Thyroid gland (tissue), 4 donors: ENCODE measurements around the gene NOM1. TPM values are rescaled to one million over a fixed set of nuclear protein-coding genes. Genes with fewer than 3 reads are reported as not detected.

Experiments
- DNase-seq, 2 donors: peaks; one replicate each; pipeline ENCODE4 v3.0.0-alpha.2; 2019
- H3K27ac ChIP-seq, 3 donors: fragments of 200-600 bp; sonication (generic); 1 replicate in 2 of 3; 2 replicates in 1 of 3; pipeline ENCODE4 v1.5.1; 2016 to 2019; ENCODE audit warnings: mild to moderate bottlenecking in 1 of 3, moderate library complexity in 1 of 3
- H3K27me3 ChIP-seq: fragments of 200-600 bp; sonication (generic); one replicate; pipeline ENCODE4 v1.5.1; 2019
- H3K36me3 ChIP-seq, 2 donors: fragments of 200-600 bp; sonication (generic); one replicate each; pipeline ENCODE4 v1.5.1; 2016 to 2019
- H3K4me1 ChIP-seq, 2 donors: fragments of 200-600 bp; sonication (generic); one replicate each; pipeline ENCODE4 v1.5.1; 2017 to 2019
- H3K4me3 ChIP-seq, 3 donors: fragments of 200-600 bp; sonication (generic); replicated peaks in 1 of 3; 1 replicate in 2 of 3; 2 replicates in 1 of 3; pipeline ENCODE4 v1.5.1; 2016; ENCODE audit warnings: mild to moderate bottlenecking in 1 of 3
- H3K9me3 ChIP-seq: fragments of 200-600 bp; sonication (generic); one replicate; pipeline ENCODE4 v1.5.1; 2017
- CTCF ChIP-seq, 6 experiments: fragments of 200-600 bp in 3 of 6; fragments of 450-650 bp in 3 of 6; sonication (generic) in 3 of 6; IDR thresholded peaks; one replicate each; pipeline ENCODE4 v1.5.1; 2016 to 2019; ENCODE audit warnings: antibody characterized with exemption in 6 of 6, mild to moderate bottlenecking in 2 of 6, inconsistent platforms in 1 of 6, moderate library complexity in 1 of 6
- POLR2A ChIP-seq, 2 donors: fragments of 450-650 bp; IDR thresholded peaks; one replicate each; pipeline ENCODE4 v1.6.1; 2017; ENCODE audit warnings: antibody characterized with exemption in 2 of 2, mild to moderate bottlenecking in 2 of 2, moderate library complexity in 1 of 2
- WGBS, 2 donors: methylation state at CpG; one replicate each; pipeline ENCODE4 v1.1.5; 2017; 5-methylcytosine and 5-hydroxymethylcytosine counted together
- intact Hi-C: fragments of 100-400 bp; cut with DNase I; formaldehyde crosslinking; loops from one replicate; pipeline ENCODE4 v1.15.1; 2023
- total RNA-seq, 4 donors: library from RNA; depleted of rRNA; stranded (reverse); fragments of >200 nt; gene quantifications; one replicate each; pipeline ENCODE4 v1.2.3, GENCODE V29; 2016

The NOM1 gene
- total RNA-seq, 4 donors from 2014 or later = 11.2 to 25.7 (median 16.8) TPM

GRCh38 chr7:156954941-156955340, 5.4 kb downstream of the NOM1 start:
- Histone ChIP-seq H3K36me3 (peaks cover 29 to 42% of the 10 kb centered on the region in 2 donors), H3K27me3 (no peaks in the 10 kb centered on the region)
- WGBS, 2 donors = 94 to 95% methylated on average over 2 of the region's 2 CpGs

GRCh38 chr7:156956727-156957126, 7.2 kb downstream of the NOM1 start:
- H3K9me3 ChIP-seq = no peaks in the 10 kb centered on the region
- no peak for DNase-seq
- no peaks in the 10 kb centered on the region for H3K27me3 ChIP-seq
- peaks cover 40 to 55% of the 10 kb centered on the region in 2 donors for H3K36me3 ChIP-seq
- H3K27ac ChIP-seq = no peak overlapping the region
- peaks cover 0 to 3% of the 10 kb centered on the region in 2 donors for H3K4me1 ChIP-seq
- no peak overlapping the region for H3K4me3 ChIP-seq
- intact Hi-C loops = no loop called here
- 88 to 98% methylated on average over 2 of the region's 2 CpGs for WGBS, 2 donors
- TF ChIP-seq CTCF (IDR thresholded peaks at IDR 0.05) (no peak), POLR2A (IDR thresholded peaks at IDR 0.05) (no peak)

More at GRCh38 chr7:156954941-156955340, 5.4 kb downstream of the NOM1 start:
- H3K9me3 ChIP-seq = no peaks in the 10 kb centered on the region
- intact Hi-C loops = no loop called here
- H3K4me1 ChIP-seq = peaks cover 16 to 20% of the 10 kb centered on the region in 2 donors
- H3K4me3 ChIP-seq = no peak overlapping the region
- DNase-seq = no peak
- no peak overlapping the region for H3K27ac ChIP-seq
- TF ChIP-seq POLR2A (IDR thresholded peaks at IDR 0.05) = no peak
- TF ChIP-seq CTCF (IDR thresholded peaks at IDR 0.05) = no peak

GRCh38 chr7:156962145-156962544, 12.6 kb downstream of the NOM1 start:
- WGBS, 2 donors = 96% methylated on average over 18 of the region's 18 CpGs
- DNase-seq = no peak
- intact Hi-C loops = no loop called here
- TF ChIP-seq CTCF (IDR thresholded peaks at IDR 0.05) (no peak), POLR2A (IDR thresholded peaks at IDR 0.05) (no peak)
- Histone ChIP-seq H3K9me3 (no peaks in the 10 kb centered on the region), H3K27ac (no peak overlapping the region), H3K4me1 (no peaks in the 10 kb centered on the region), H3K4me3 (no peak overlapping the region), H3K36me3 (peaks cover 57 to 74% of the 10 kb centered on the region in 2 donors), H3K27me3 (no peaks in the 10 kb centered on the region)

GRCh38 chr7:156962897-156963296, 13.4 kb downstream of the NOM1 start:
- TF ChIP-seq CTCF (IDR thresholded peaks at IDR 0.05) (no peak), POLR2A (IDR thresholded peaks at IDR 0.05) (no peak)
- Histone ChIP-seq H3K4me1 (no peaks in the 10 kb centered on the region), H3K27me3 (no peaks in the 10 kb centered on the region), H3K36me3 (peaks cover 60 to 76% of the 10 kb centered on the region in 2 donors), H3K4me3 (no peak overlapping the region), H3K27ac (no peak overlapping the region), H3K9me3 (no peaks in the 10 kb centered on the region)
- WGBS, 2 donors = 94 to 95% methylated on average over 15 to 16 of the region's 16 CpGs
- intact Hi-C loops = no loop called here
- DNase-seq = no peak

GRCh38 chr7:156963472-156963871, 14.0 kb downstream of the NOM1 start:
- DNase-seq = no peak
- Histone ChIP-seq H3K9me3 (no peaks in the 10 kb centered on the region), H3K27me3 (no peaks in the 10 kb centered on the region), H3K27ac (no peak overlapping the region), H3K4me1 (no peaks in the 10 kb centered on the region), H3K36me3 (peaks cover 62 to 72% of the 10 kb centered on the region in 2 donors), H3K4me3 (no peak overlapping the region)
- 93 to 96% methylated on average over 12 of the region's 12 CpGs for WGBS, 2 donors
- intact Hi-C loops = no loop called here
- TF ChIP-seq CTCF (IDR thresholded peaks at IDR 0.05) = no peak
- no peak for TF ChIP-seq POLR2A (IDR thresholded peaks at IDR 0.05)
